Caco-2 (cell line): ENCODE measurements around the gene GSG1L. TPM values are rescaled to one million over a fixed set of nuclear protein-coding genes. Genes with fewer than 3 reads are reported as not detected.

Source experiments
- BruUV-seq: library from RNA; stranded (reverse); fragments of 400-500 nt; replicated peaks from 2 replicates; lab custom pipeline; 2021; lab: Mats Ljungman, UMichigan
- CTCF ChIA-PET: fragments of 300-600 bp; sonication (Branson Sonifier 250); formaldehyde crosslinking; loops from one replicate; lab custom pipeline; 2022; ENCODE audit warnings: antibody characterized with exemption; lab: Charles Lee
- POLR2A ChIA-PET: fragments of 300-600 bp; sonication (Branson Sonifier 250); formaldehyde crosslinking; loops from one replicate; lab custom pipeline; 2022; ENCODE audit warnings: antibody characterized with exemption; lab: Charles Lee
- DNase-seq, 2 experiments: peaks; one replicate each; pipeline versions ENCODE4 v3.0.0 to v3.0.0-alpha.2; 2020 to 2022
- H3K27me3 ChIP-seq: replicated peaks from 2 replicates; pipeline ENCODE4 v1.6.0; 2011; ENCODE audit warnings: low read length; ENCODE audit not compliant: control insufficient read depth, insufficient read depth
- H3K36me3 ChIP-seq: 2 replicates; pipeline ENCODE4 v1.5.1; 2011; ENCODE audit warnings: low read length; ENCODE audit not compliant: control insufficient read depth, insufficient read depth
- H3K4me1 ChIP-seq: fragments of 250-450 bp; sonication (Bioruptor Pico); 2 replicates; pipeline ENCODE4 v1.5.1; 2020; ENCODE audit warnings: mild to moderate bottlenecking
- H3K4me3 ChIP-seq: 2 replicates; pipeline ENCODE4 v1.5.1; 2011; ENCODE audit warnings: low read depth, mild to moderate bottlenecking, control low read depth, low read length
- H3K9me3 ChIP-seq: fragments of 250-450 bp; sonication (Bioruptor Pico); 2 replicates; pipeline ENCODE4 v1.5.1; 2020; ENCODE audit warnings: mild to moderate bottlenecking, moderate library complexity
- H3K27ac Mint-ChIP-seq: one replicate; pipeline ENCODE4 v1.8.0; 2022; ENCODE audit warnings: mixed read lengths; ENCODE audit not compliant: unreplicated experiment
- H3K27me3 Mint-ChIP-seq: one replicate; pipeline ENCODE4 v1.8.0; 2022; ENCODE audit warnings: mixed read lengths; ENCODE audit not compliant: insufficient read depth, unreplicated experiment
- H3K36me3 Mint-ChIP-seq: one replicate; pipeline ENCODE4 v1.8.0; 2022; ENCODE audit warnings: mild to moderate bottlenecking, mixed read lengths; ENCODE audit not compliant: insufficient read depth, unreplicated experiment
- H3K4me1 Mint-ChIP-seq: one replicate; pipeline ENCODE4 v1.8.0; 2022; ENCODE audit warnings: low read depth, mixed read lengths; ENCODE audit not compliant: unreplicated experiment
- H3K4me3 Mint-ChIP-seq: one replicate; pipeline ENCODE4 v1.8.0; 2022; ENCODE audit warnings: mild to moderate bottlenecking, moderate library complexity, mixed read lengths; ENCODE audit not compliant: unreplicated experiment
- H3K9me3 Mint-ChIP-seq: one replicate; pipeline ENCODE4 v1.8.0; 2022; ENCODE audit warnings: mixed read lengths; ENCODE audit not compliant: unreplicated experiment
- intact Hi-C: fragments of 100-400 bp; cut with micrococcal nuclease; formaldehyde crosslinking; loops from one replicate; pipeline ENCODE4 v1.10.0; 2022; ENCODE audit not compliant: unreplicated experiment
- total RNA-seq: library from RNA; stranded (reverse); gene quantifications from 2 replicates; pipeline ENCODE4 v1.2.3, GENCODE V29; 2022
- TF ChIP-seq, protein P1 (sequence below), 2 experiments: fragments of 200-600 bp in 1 of 2; IDR thresholded peaks; 1 replicate in 1 of 2; 2 replicates in 1 of 2; pipeline versions ENCODE4 v1.5.1 to v1.8.0; 2011 to 2022; ENCODE audit warnings: antibody characterized with exemption in 1 of 2, control low read depth in 1 of 2, inconsistent platforms in 1 of 2, low read depth in 1 of 2, low read length in 1 of 2, mild to moderate bottlenecking in 1 of 2, moderate library complexity in 1 of 2; ENCODE audit not compliant: insufficient read depth in 1 of 2, severe bottlenecking in 1 of 2, unreplicated experiment in 1 of 2

GSG1L gene
- total RNA-seq, 1 experiment from 2014 or later: not detected

DNA sequence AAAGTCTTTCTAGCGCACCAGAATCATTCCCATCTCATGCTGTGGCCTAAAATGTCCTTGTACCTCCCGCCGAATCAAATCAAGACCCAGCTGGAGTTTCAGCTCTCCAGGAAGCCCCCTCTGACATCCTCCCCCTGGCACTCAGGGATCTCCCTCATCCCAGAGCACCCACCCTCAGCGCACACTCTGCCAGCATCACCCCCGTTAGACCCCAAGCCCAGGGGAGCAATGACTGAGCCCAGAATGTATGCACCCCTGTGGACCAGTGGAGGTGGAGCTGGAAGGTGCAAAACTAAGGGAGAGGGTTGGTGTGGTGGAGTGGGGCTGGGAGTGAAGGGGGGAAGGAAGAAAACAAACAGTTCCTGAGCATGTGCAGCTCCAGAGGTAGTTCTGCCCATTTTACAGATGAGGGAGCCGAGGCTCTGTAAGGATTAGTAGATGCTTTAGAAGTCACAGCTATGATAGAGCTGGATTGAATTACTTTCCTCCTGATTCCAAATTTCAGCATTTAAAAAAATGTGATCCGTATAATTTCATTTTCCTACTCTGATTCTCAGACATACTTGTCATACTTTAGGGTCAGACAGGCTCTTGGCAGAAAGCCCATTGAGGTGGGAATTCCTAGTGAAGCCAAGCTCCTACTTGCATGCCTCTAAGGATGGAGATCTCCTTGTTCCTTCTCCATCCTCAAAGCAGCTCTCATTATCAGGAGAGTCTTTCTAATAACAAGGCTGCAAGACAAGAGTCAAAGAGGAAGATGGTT is 270.8 kb downstream of the GSG1L start:
- no peak overlapping the region for H3K27ac Mint-ChIP-seq
- CTCF ChIA-PET: interaction anchor here (0.6 to 0.7 kb wide), 2 partner anchors 14 to 256 kb away, joined by 3 read pairs; no protein-coding TSS in a partner anchor
- no peak overlapping the region for H3K4me3 Mint-ChIP-seq
- TF ChIP-seq, protein P1, sequence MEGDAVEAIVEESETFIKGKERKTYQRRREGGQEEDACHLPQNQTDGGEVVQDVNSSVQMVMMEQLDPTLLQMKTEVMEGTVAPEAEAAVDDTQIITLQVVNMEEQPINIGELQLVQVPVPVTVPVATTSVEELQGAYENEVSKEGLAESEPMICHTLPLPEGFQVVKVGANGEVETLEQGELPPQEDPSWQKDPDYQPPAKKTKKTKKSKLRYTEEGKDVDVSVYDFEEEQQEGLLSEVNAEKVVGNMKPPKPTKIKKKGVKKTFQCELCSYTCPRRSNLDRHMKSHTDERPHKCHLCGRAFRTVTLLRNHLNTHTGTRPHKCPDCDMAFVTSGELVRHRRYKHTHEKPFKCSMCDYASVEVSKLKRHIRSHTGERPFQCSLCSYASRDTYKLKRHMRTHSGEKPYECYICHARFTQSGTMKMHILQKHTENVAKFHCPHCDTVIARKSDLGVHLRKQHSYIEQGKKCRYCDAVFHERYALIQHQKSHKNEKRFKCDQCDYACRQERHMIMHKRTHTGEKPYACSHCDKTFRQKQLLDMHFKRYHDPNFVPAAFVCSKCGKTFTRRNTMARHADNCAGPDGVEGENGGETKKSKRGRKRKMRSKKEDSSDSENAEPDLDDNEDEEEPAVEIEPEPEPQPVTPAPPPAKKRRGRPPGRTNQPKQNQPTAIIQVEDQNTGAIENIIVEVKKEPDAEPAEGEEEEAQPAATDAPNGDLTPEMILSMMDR (IDR thresholded peaks at IDR 0.05; ENCODE audit: insufficient read depth in 1 of 2, low read depth in 1 of 2, low read length in 1 of 2, severe bottlenecking in 1 of 2, unreplicated experiment in 1 of 2): no peak
- Histone ChIP-seq H3K4me3 (no peak overlapping the region), H3K36me3 (no peaks in the 10 kb centered on the region), H3K27me3 (no peaks in the 10 kb centered on the region), H3K4me1 (no peaks in the 10 kb centered on the region), H3K9me3 (no peaks in the 10 kb centered on the region)
- POLR2A ChIA-PET: no interaction called here
- no peaks in the 10 kb centered on the region for H3K27me3 Mint-ChIP-seq
- no peak for DNase-seq
- H3K36me3 Mint-ChIP-seq: no peaks in the 10 kb centered on the region
- no TSS peak for BruUV-seq
- H3K4me1 Mint-ChIP-seq: no peaks in the 10 kb centered on the region
- H3K9me3 Mint-ChIP-seq: no peaks in the 10 kb centered on the region
- intact Hi-C loops: no loop called here

DNA sequence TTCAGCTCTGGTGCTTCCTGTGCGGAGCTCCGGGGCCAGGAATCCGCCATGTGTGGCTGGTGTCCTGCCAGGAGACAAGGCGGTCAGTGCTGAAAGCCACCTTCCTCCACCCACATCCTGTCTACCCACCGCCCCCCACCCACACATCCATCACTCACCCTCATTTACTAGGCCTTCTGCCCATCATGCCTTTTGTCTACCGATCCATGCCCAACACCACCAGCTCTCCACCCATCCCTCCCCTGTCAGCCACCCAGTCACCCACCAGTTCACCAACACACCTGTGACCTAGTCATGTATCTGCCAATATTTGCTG is 272.2 kb downstream of the GSG1L start:
- Histone ChIP-seq H3K36me3 (no peaks in the 10 kb centered on the region), H3K4me1 (no peaks in the 10 kb centered on the region), H3K27me3 (no peaks in the 10 kb centered on the region), H3K4me3 (no peak overlapping the region), H3K9me3 (no peaks in the 10 kb centered on the region)
- Mint-ChIP-seq H3K36me3 (no peaks in the 10 kb centered on the region), H3K27ac (no peak overlapping the region), H3K9me3 (no peaks in the 10 kb centered on the region), H3K27me3 (no peaks in the 10 kb centered on the region), H3K4me3 (no peak overlapping the region), H3K4me1 (no peaks in the 10 kb centered on the region)
- ChIA-PET POLR2A (no interaction called here), CTCF (no interaction called here)
- BruUV-seq: no TSS peak
- intact Hi-C loops: no loop called here
- TF ChIP-seq, protein P1 (IDR thresholded peaks at IDR 0.05; ENCODE audit: insufficient read depth in 1 of 2, low read depth in 1 of 2, low read length in 1 of 2, severe bottlenecking in 1 of 2, unreplicated experiment in 1 of 2): no peak
- no peak for DNase-seq

DNA sequence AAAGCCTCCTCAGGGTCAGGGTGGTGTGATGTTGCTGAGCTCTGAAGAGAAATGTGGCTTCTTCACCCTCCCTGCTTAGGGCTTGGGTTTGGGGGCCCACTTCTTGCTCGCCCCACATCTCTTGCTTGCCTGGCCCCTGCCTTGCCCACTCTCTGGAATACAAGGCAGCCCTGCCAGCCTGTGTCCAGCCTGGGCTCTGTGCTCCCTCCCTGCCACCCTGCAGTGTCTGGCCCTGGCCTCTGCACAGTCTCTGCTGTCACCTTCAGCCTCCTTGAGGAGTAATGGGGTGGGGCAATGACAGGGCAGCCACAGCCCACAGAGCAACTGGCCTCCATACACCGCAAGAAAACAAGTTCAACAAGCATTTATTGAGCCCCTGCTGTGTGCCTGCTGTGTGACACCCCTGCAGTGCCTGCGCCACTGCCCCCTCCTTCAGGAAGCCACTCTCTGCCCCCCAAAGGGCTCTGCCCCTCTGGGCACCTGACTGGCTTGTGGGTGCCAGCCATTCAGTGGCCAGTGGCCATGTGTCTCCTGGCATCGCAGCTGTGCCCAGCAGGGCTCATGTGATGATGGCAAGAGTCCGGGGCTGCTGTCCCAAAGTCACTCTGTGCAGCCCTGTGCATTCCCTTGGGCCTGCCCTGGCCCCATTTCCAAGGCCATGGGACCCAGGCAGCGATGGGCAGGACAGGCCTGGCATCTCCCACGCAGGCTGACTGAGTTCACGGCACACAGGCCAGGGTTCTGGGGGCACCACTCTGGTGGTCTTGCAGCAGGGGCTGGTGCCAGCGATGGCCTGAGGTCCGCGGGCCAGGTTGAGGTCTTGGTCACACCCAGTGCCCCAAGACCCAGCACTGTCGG is 272.7 kb downstream of the GSG1L start:
- no peaks in the 10 kb centered on the region for H3K9me3 ChIP-seq
- no peaks in the 10 kb centered on the region for H3K4me1 Mint-ChIP-seq
- no peaks in the 10 kb centered on the region for H3K36me3 Mint-ChIP-seq
- no peak overlapping the region for H3K27ac Mint-ChIP-seq
- no peak for DNase-seq
- H3K4me3 ChIP-seq: no peak overlapping the region
- POLR2A ChIA-PET: no interaction called here
- intact Hi-C loops: no loop called here
- no peaks in the 10 kb centered on the region for H3K27me3 ChIP-seq
- BruUV-seq: no TSS peak
- CTCF ChIA-PET: no interaction called here
- H3K27me3 Mint-ChIP-seq: no peaks in the 10 kb centered on the region
- no peaks in the 10 kb centered on the region for H3K36me3 ChIP-seq
- TF ChIP-seq, protein P1 (IDR thresholded peaks at IDR 0.05; ENCODE audit: insufficient read depth in 1 of 2, low read depth in 1 of 2, low read length in 1 of 2, severe bottlenecking in 1 of 2, unreplicated experiment in 1 of 2): no peak
- no peaks in the 10 kb centered on the region for H3K9me3 Mint-ChIP-seq
- H3K4me3 Mint-ChIP-seq: no peak overlapping the region
- H3K4me1 ChIP-seq: no peaks in the 10 kb centered on the region
